Esophagus (tissue), 2 donors: ENCODE measurements around the gene RUNX1. TPM values are rescaled to one million over a fixed set of nuclear protein-coding genes. Genes with fewer than 3 reads are reported as not detected.

Experiments used
- H3K27ac ChIP-seq, 2 donors: one replicate each; pipeline ENCODE4 v1.5.1; 2013; ENCODE audit warnings: low read depth in 2 of 2, mild to moderate bottlenecking in 2 of 2, inconsistent platforms in 1 of 2, low read length in 1 of 2, moderate library complexity in 1 of 2
- H3K27me3 ChIP-seq, 2 donors: one replicate each; pipeline ENCODE4 v1.6.1; 2013; ENCODE audit warnings: low read length in 2 of 2, control low read depth in 1 of 2, mild to moderate bottlenecking in 1 of 2; ENCODE audit not compliant: insufficient read depth in 2 of 2, control insufficient read depth in 1 of 2
- H3K36me3 ChIP-seq, 2 donors: one replicate each; pipeline ENCODE4 v1.6.1; 2013; ENCODE audit warnings: low read length in 1 of 2; ENCODE audit not compliant: control insufficient read depth in 2 of 2, insufficient read depth in 2 of 2
- H3K4me1 ChIP-seq, 2 donors: one replicate each; pipeline ENCODE4 v1.6.1; 2013; ENCODE audit warnings: low read length in 1 of 2; ENCODE audit not compliant: control insufficient read depth in 2 of 2, insufficient read depth in 2 of 2
- H3K4me3 ChIP-seq, 2 donors: one replicate each; pipeline ENCODE4 v1.5.1; 2013; ENCODE audit warnings: low read length in 2 of 2, mild to moderate bottlenecking in 2 of 2, low read depth in 1 of 2, moderate library complexity in 1 of 2
- H3K9me3 ChIP-seq, 2 donors: one replicate each; pipeline ENCODE4 v1.6.1; 2013; ENCODE audit warnings: mild to moderate bottlenecking in 2 of 2, low read depth in 1 of 2, low read length in 1 of 2, moderate library complexity in 1 of 2; ENCODE audit not compliant: control insufficient read depth in 2 of 2, insufficient read depth in 1 of 2
- WGBS, 2 donors: extraction: QIAGEN DNeasy Blood & Tissue Kit; methylation state at CpG; one replicate each; pipeline ENCODE4 v1.1.7; 2013; 5-methylcytosine and 5-hydroxymethylcytosine counted together
- polyA plus RNA-seq, 2 donors: library from polyadenylated mRNA; stranded (reverse); fragments of 200-250 nt; gene quantifications; one replicate each; pipeline ENCODE4 v1.2.3, GENCODE V29; 2013
- donor health status: healthy with polysubstance abuse.
- donor health status: Bipolar disorder and iron deficiency.

The RUNX1 gene
- polyA plus RNA-seq, 2 donors, result 4.4 to 6.4 TPM

GRCh38 chr21:34887105-34887442 lies 162.0 kb downstream of the RUNX1 start:
- Histone ChIP-seq H3K4me3 (peak overlapping the region; percentile 67 to 85), H3K9me3 (no peaks in the 10 kb centered on the region), H3K27me3 (no peaks in the 10 kb centered on the region), H3K36me3 (no peaks in the 10 kb centered on the region), H3K4me1 (no peaks in the 10 kb centered on the region), H3K27ac (peak overlapping the region; percentile 84 to 97)
- 3 to 5% methylated on average over 14 to 15 of the region's 15 CpGs for WGBS, 2 donors

DNA sequence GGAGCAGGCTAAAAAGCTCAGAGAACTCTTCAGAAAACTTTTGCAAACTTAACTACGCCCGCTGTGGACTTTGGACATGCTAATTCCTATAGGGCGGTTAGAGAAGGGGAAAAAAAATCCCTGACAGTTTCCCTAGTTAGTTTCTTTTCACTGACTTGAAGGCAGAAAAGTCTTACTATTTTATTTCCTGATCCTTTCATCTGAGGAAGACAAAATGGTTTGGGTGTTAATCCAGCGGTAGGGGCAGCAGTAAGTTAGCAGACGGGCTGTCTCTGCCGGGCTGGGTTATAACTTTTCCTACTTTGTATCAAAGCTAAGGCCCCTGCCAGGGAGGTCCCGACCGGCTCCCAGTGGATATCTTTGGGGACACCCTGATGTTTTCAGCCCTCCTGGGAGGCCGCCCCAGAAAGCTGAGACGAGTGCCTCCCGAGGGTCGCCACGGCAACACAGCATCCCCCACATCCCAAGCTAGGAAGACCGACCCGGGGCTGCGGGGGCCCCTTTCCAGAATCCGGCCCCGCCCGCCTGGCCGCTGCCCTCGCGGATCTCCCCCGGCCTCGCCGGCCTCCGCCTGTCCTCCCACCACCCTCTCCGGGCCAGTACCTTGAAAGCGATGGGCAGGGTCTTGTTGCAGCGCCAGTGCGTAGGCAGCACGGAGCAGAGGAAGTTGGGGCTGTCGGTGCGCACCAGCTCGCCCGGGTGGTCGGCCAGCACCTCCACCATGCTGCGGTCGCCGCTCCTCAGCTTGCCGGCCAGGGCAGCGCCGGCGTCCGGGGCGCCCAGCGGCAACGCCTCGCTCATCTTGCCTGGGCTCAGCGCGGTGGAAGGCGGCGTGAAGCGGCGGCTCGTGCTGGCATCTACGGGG lies 162.6 kb downstream of the RUNX1 start:
- Histone ChIP-seq H3K36me3 (no peaks in the 10 kb centered on the region), H3K9me3 (no peaks in the 10 kb centered on the region), H3K27me3 (no peaks in the 10 kb centered on the region), H3K4me1 (no peaks in the 10 kb centered on the region), H3K27ac (peak overlapping the region; percentile 84 to 97), H3K4me3 (peak overlapping the region; percentile 67 to 85)
- 4% methylated on average over 55 to 56 of the region's 56 CpGs for WGBS, 2 donors

- H3K27ac ChIP-seq, result peak overlapping the region in 1 of 2 donors; percentile 97
- no peaks in the 10 kb centered on the region for H3K9me3 ChIP-seq
- no peaks in the 10 kb centered on the region for H3K27me3 ChIP-seq
- H3K4me1 ChIP-seq, result no peaks in the 10 kb centered on the region
- 14 to 20% methylated on average over 24 of the region's 24 CpGs for WGBS, 2 donors
- peak overlapping the region; percentile 67 to 85 for H3K4me3 ChIP-seq
- H3K36me3 ChIP-seq, result no peaks in the 10 kb centered on the region
Observed at GRCh38 chr21:34885626-34886239, 163.4 kb downstream of the RUNX1 start.

- Histone ChIP-seq H3K27ac (peak overlapping the region; percentile 45 to 65), H3K27me3 (no peaks in the 10 kb centered on the region), H3K4me3 (peak overlapping the region; percentile 22 to 85), H3K4me1 (no peaks in the 10 kb centered on the region), H3K9me3 (no peaks in the 10 kb centered on the region), H3K36me3 (no peaks in the 10 kb centered on the region)
- WGBS, 2 donors, result 42 to 50% methylated on average over 6 of the region's 6 CpGs
Observed at GRCh38 chr21:34885125-34885524, 164.0 kb downstream of the RUNX1 start.

DNA sequence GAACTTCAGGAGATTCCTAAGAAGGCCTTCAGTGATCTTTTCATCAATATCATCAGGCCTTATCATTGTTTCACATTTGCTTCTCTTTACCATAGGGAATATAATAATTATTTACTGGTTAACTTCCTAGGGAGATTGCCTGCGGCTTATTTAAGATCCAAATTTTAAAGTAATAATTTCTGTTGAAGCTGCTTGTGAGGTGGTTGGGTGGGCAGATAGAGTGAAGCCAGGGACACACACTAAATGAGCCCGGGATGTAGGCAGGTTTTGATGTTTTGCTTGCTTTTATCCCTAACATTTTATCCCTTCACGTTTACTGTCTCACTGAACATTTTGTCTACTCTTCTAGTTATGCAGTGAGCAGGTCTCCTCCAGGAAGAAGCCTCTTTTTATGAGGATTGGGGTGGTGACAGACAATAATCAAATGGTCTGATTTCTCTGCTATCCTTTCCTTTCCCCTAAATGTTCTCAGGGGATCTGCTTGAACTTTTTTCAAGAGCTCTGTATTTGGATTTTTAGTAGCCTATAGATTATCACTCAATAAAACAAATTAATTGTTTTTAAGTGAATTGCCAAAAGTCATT lies 164.7 kb downstream of the RUNX1 start:
- Histone ChIP-seq H3K9me3 (no peaks in the 10 kb centered on the region), H3K27me3 (no peaks in the 10 kb centered on the region), H3K4me3 (peak overlapping the region in 1 of 2 donors; percentile 18), H3K27ac (no peak overlapping the region), H3K36me3 (no peaks in the 10 kb centered on the region), H3K4me1 (no peaks in the 10 kb centered on the region)
- 66% methylated on average over 3 of the region's 3 CpGs for WGBS, 2 donors

DNA sequence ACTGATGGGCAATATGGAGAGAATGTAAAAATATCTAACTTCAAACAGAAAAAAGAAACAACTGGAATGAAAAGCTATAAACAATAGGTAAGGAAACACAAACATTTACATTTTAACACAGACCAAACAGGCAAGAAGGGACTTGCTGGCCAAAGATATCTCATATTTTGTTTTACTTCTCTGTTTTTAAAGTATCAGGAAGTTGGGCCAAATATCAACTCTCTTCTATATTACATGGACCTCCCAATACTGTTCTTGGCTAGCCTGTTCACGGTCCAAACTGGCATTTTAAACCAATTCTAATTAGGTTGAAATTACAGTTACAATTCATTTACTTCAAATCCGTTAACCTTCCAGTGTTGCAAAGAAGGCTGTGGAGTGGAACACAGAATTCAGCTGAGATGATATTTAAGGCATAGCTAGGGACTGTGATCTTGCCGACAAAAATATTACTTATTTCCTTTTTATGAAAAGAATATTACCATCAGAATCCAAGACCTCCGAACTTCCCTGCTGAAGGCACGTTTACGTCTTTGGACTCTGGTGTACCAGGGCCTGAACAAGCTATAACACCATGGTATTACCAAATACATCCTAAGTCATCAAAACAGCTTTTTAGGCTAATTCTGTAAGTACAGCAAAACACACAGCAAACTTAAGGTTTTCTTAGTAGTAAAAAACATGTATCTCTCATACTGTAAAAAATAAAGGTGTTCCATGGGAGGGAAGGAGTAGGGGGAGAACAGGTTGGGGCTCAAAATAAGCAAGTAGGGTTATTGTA lies 165.4 kb downstream of the RUNX1 start:
- 70 to 74% methylated on average over 6 of the region's 6 CpGs for WGBS, 2 donors
- H3K4me1 ChIP-seq, result no peaks in the 10 kb centered on the region
- peak overlapping the region in 1 of 2 donors; percentile 18 for H3K4me3 ChIP-seq
- no peaks in the 10 kb centered on the region for H3K9me3 ChIP-seq
- H3K27me3 ChIP-seq, result no peaks in the 10 kb centered on the region
- H3K36me3 ChIP-seq, result no peaks in the 10 kb centered on the region
- no peak overlapping the region for H3K27ac ChIP-seq

DNA sequence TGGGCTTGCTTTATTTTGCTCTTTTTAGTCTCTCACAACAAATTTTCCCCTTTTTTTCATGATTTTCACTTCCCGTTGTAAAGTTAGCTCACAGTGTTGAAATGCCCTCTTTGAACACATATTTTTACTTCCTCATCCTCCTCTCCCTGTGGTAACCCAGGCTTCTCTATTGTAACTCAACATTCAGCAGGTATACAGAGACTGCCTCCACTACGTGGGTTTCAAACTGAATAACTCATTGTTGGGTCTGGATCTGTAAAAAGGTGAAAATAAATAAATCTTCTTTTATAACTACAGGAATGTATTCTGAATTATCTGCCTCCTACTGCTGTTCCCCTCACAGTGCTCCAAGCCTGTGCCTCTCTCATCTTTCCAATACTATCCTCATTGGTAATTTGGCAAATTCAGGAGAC lies 166.4 kb downstream of the RUNX1 start:
- Histone ChIP-seq H3K4me1 (no peaks in the 10 kb centered on the region), H3K27me3 (no peaks in the 10 kb centered on the region), H3K36me3 (no peaks in the 10 kb centered on the region), H3K4me3 (no peak overlapping the region), H3K9me3 (no peaks in the 10 kb centered on the region), H3K27ac (no peak overlapping the region)
- WGBS, 2 donors, result 70 to 80% methylated on average over 2 of the region's 2 CpGs

DNA sequence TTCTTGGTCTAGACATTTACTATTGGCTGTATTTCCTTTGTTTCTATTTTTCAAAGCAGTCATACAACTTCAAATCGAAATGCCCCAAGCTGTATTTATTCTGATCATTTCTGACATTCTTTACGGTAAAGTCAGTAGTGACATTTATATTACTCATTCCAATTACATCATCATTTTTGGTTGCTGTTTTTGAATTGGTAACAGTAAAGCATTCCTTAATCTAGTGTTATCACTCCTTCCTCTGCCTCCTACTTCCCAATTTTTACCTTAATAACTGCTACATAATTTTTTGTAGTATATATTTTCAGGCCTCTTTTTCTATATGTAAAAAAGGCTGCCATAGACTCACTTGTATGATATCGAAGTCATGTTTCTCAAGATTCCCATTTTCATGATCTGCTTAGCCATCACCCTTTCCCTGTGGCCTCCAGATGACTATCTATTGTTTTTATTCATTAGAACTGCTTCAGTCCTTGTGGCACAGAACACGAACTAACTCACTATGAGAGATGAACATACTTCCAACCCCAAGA lies 167.2 kb downstream of the RUNX1 start:
- Histone ChIP-seq H3K27me3 (no peaks in the 10 kb centered on the region), H3K4me3 (no peak overlapping the region), H3K27ac (no peak overlapping the region), H3K4me1 (no peaks in the 10 kb centered on the region), H3K9me3 (no peaks in the 10 kb centered on the region), H3K36me3 (no peaks in the 10 kb centered on the region)
- 53 to 65% methylated on average over 4 of the region's 4 CpGs for WGBS, 2 donors

- Histone ChIP-seq H3K27ac (peak overlapping the region in 1 of 2 donors; percentile 42), H3K36me3 (no peaks in the 10 kb centered on the region), H3K4me1 (no peaks in the 10 kb centered on the region), H3K27me3 (no peaks in the 10 kb centered on the region), H3K4me3 (no peak overlapping the region), H3K9me3 (no peaks in the 10 kb centered on the region)
- WGBS, 2 donors, result 72 to 74% methylated on average over 3 of the region's 3 CpGs
Observed at GRCh38 chr21:34881421-34881820, 167.7 kb downstream of the RUNX1 start.
